A549 treated with ZK216348 at 1 μM for 4 hours (cell line): ENCODE measurements around the gene DDX31. TPM values are rescaled to one million over a fixed set of nuclear protein-coding genes. Genes with fewer than 3 reads are reported as not detected.

Experiments used
- total RNA-seq: library from RNA; stranded (reverse); fragments of 200-300 nt; extraction: Qiagen RNA extraction; gene quantifications from 5 replicates; pipeline ENCODE4 v1.2.3, GENCODE V29; 2022; ENCODE audit warnings: low read depth

Gene DDX31
- 23.7 to 29.8 TPM (median 27.2 TPM) in 5 replicates for total RNA-seq

GRCh38 chr9:132669698-132670456 is at the start of gene DDX31:
DDX31 (minus strand) TSS chr9:132669983; CDS start chr9:132669934, 49 bp downstream.

DNA sequence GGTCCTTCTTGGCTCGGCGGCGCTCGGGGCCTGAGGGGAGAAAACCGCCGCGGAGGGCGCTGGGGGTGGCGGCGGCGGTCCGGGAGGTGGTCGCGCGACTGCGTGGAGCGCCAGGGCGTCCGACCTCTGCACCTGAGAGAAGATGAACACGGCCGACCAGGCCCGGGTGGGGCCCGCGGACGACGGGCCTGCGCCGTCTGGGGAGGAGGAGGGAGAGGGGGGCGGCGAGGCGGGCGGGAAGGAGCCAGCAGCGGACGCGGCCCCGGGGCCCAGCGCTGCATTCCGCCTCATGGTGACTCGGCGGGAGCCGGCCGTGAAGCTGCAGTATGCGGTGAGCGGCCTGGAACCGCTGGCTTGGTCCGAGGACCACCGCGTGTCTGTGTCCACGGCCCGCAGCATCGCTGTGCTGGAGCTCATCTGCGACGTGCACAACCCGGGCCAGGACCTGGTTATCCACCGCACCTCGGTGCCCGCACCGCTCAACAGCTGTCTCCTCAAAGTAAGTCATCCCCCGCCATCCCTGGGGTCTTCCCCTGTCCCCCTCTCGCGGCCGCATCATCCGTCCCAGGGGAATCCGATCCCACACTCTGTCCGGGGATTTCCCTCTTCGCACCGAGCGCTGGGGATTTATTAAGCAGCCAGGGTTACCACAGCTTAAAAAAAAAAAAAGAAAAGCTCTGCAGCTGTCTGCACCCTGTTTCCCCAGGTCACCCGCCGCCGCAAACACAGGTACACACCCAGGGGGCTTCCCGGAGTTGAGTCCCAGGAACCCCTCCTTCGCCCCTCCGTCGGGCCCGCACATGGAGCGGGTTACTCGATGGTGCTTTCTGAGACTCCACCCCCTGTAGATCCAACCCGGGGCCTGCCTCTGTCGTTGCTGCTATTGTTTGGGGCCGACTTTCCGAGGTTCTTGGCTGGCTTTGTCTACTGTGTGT is 941 bp upstream of the DDX31 start, which contains the start of gene GTF3C4:
Gene GTF3C4 (plus strand): TSS at position 8 of the 935 bp plus-strand sequence. CDS start 135 bp downstream, at position 143.

DNA sequence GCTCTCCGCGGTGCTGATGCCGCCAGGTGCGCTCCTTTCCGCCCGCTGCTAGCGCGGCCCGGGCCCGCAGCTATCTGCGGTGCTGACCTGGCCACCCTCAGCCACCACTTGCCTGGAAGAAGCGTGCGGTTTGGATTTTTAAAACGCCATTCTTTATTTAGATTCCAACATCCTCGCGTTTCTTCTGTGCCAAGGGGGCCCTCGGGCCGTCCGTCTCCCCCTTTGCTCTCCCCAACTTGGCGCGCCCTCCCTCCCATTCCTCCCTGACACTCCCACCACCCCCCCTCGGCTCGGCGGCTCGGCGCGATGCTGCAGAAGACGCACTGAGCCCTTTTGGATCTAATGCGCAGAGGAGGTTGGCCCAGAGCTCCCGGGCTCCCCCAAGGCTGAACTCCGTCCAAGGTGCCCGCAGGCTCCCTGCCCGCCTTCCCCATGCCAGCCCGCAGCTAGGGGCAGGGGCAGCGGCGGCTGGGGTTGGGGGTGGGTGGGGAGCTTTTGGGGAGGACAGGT is 87.5 kb downstream of the DDX31 start, which contains the start of gene BARHL1:
Gene BARHL1 (plus strand): TSS at position 331 of the 510 bp plus-strand sequence. CDS start 192 bp downstream, outside the sequence.

Other genes starting within 250 kb of the DDX31 start
- not detected in 5 replicates for gene BARHL1, start 87.4 kb downstream of the DDX31 start, total RNA-seq
- 15.2 to 20.9 TPM (median 17.4 TPM) in 5 replicates for gene GTF3C4, start 481 bp upstream of the DDX31 start, total RNA-seq
- gene AK8, start 208.3 kb upstream of the DDX31 start, total RNA-seq: 0.43 to 1.4 TPM (median 1.2 TPM) in 5 replicates
- 4.0 to 6.2 TPM (median 4.3 TPM) in 5 replicates for gene SPACA9, start 208.9 kb upstream of the DDX31 start, total RNA-seq